GM18861 (cell line): ENCODE results near the gene RBM33.
A peak's percentile ranks its signal among the peaks of the same experiment; 100 is the strongest.
"Not testable (repeated sequence)": the region's sequence is repeated elsewhere in the genome, so short reads cannot be mapped to it uniquely, and the experiment has no call there.

Source experiments
- ATAC-seq: cut with Tn5 transposase; IDR thresholded peaks from one replicate; pipeline ENCODE4 v1.9.1; 2021; ENCODE audit not compliant: unreplicated experiment

RBM33 gene

GRCh38 chr7:155815332-155816191, 171.1 kb downstream of the RBM33 start:
- ATAC-seq, result peak; percentile 87

GRCh38 chr7:155816192-155816508, 171.7 kb downstream of the RBM33 start:
- no peak for ATAC-seq

- no peak for ATAC-seq
These were observed 172.5 kb downstream of the RBM33 start for GRCh38 chr7:155816996-155817395.

- ATAC-seq, result not testable (repeated sequence)
These were observed 173.1 kb downstream of the RBM33 start for GRCh38 chr7:155817515-155817914.

- no peak for ATAC-seq
These were observed 173.8 kb downstream of the RBM33 start for GRCh38 chr7:155818154-155818819.

- ATAC-seq, result no peak
These were observed 174.3 kb downstream of the RBM33 start for GRCh38 chr7:155818820-155819168.

- no peak for ATAC-seq
These were observed 174.7 kb downstream of the RBM33 start for GRCh38 chr7:155819186-155819585.

GRCh38 chr7:155820246-155820645, 175.8 kb downstream of the RBM33 start:
- ATAC-seq, result no peak

GRCh38 chr7:155820788-155821187, 176.3 kb downstream of the RBM33 start:
- ATAC-seq, result no peak

- no peak for ATAC-seq
These were observed 177.4 kb downstream of the RBM33 start for GRCh38 chr7:155821851-155822250.

- no peak for ATAC-seq
These were observed 179.9 kb downstream of the RBM33 start for GRCh38 chr7:155824227-155824886.

- ATAC-seq, result no peak
These were observed 180.9 kb downstream of the RBM33 start for GRCh38 chr7:155825336-155825735.

- ATAC-seq, result no peak
These were observed 185.5 kb downstream of the RBM33 start for GRCh38 chr7:155829796-155830470.
